PC-3 (cell line): ENCODE data around the gene NPAS1. TPM values are rescaled to one million over a fixed set of nuclear protein-coding genes. Genes with fewer than 3 reads are reported as not detected.

Experiments used
- ATAC-seq: fragments of 200-7000 bp; cut with Tn5 transposase; 2 replicates; pipeline ENCODE4 v1.9.1; 2020; ENCODE audit warnings: mild to moderate bottlenecking, moderate library complexity
- BruUV-seq: library from RNA; stranded (reverse); fragments of 400-500 nt; replicated peaks from 2 replicates; lab custom pipeline; 2021; lab: Mats Ljungman, UMichigan
- CTCF ChIA-PET: fragments of 300-600 bp; sonication (Branson Sonifier 250); formaldehyde crosslinking; loops from one replicate; lab custom pipeline; 2022; ENCODE audit warnings: antibody characterized with exemption; lab: Charles Lee
- POLR2A ChIA-PET: fragments of 300-600 bp; sonication (Branson Sonifier 250); formaldehyde crosslinking; loops from one replicate; lab custom pipeline; 2022; ENCODE audit warnings: antibody characterized with exemption; ENCODE audit not compliant: unreplicated experiment; lab: Charles Lee
- DNase-seq: peaks from one replicate; pipeline ENCODE4 v3.0.0-alpha.2; 2015
- H2AFZ ChIP-seq: fragments of 300-600 bp; sonication (generic); 2 replicates; pipeline ENCODE4 v1.6.0; 2016; ENCODE audit warnings: antibody characterized with exemption, low read length
- H3F3A ChIP-seq: fragments of 300-600 bp; sonication (generic); one replicate; pipeline ENCODE4 v1.6.0; 2017; ENCODE audit warnings: antibody characterized with exemption, low read length, control low read depth, mild to moderate bottlenecking; ENCODE audit not compliant: unreplicated experiment
- H3K27ac ChIP-seq: fragments of 300-600 bp; sonication (generic); 2 replicates; pipeline ENCODE4 v1.5.1; 2016; ENCODE audit warnings: mild to moderate bottlenecking, low read length
- H3K27me3 ChIP-seq: fragments of 300-600 bp; sonication (generic); 2 replicates; pipeline ENCODE4 v1.6.1; 2016; ENCODE audit warnings: low read length, mixed read lengths
- H3K36me3 ChIP-seq: fragments of 300-600 bp; sonication (generic); 2 replicates; pipeline ENCODE4 v1.6.1; 2016; ENCODE audit warnings: low read depth, mixed run types, low read length, mixed read lengths
- H3K4me1 ChIP-seq: fragments of 300-600 bp; sonication (generic); 2 replicates; pipeline ENCODE4 v1.5.1; 2016; ENCODE audit warnings: low read length; ENCODE audit not compliant: insufficient read depth
- H3K4me2 ChIP-seq: fragments of 300-600 bp; sonication (generic); 2 replicates; pipeline ENCODE4 v1.6.0; 2016; ENCODE audit warnings: low read length
- H3K4me3 ChIP-seq: fragments of 300-600 bp; sonication (generic); 2 replicates; pipeline ENCODE4 v1.5.1; 2016; ENCODE audit warnings: mild to moderate bottlenecking, low read length, mixed read lengths
- H3K79me2 ChIP-seq: fragments of 300-600 bp; sonication (generic); 2 replicates; pipeline ENCODE4 v1.6.1; 2017; ENCODE audit warnings: low read length, mixed read lengths
- H3K9ac ChIP-seq: fragments of 300-600 bp; sonication (generic); 2 replicates; pipeline ENCODE4 v1.6.0; 2016; ENCODE audit warnings: mild to moderate bottlenecking, low read length
- H3K9me2 ChIP-seq: fragments of 300-600 bp; sonication (generic); replicated peaks from 2 replicates; pipeline ENCODE4 v1.6.1; 2016; ENCODE audit warnings: mixed run types, low read length, mixed read lengths
- H3K9me3 ChIP-seq: fragments of 300-600 bp; sonication (generic); 2 replicates; pipeline ENCODE4 v1.6.1; 2016; ENCODE audit warnings: low read length, mixed read lengths
- H4K20me1 ChIP-seq: fragments of 300-600 bp; sonication (generic); 2 replicates; pipeline ENCODE4 v1.6.1; 2016; ENCODE audit warnings: low read length, mixed read lengths
- EZH2 ChIP-seq: fragments of 300-600 bp; sonication (generic); IDR thresholded peaks from one replicate; pipeline ENCODE4 v1.6.1; 2017; ENCODE audit warnings: antibody characterized with exemption, mild to moderate bottlenecking, low read length; ENCODE audit not compliant: unreplicated experiment
- EZH2phosphoT487 ChIP-seq: fragments of 300-600 bp; sonication (generic); IDR thresholded peaks from 2 replicates; pipeline ENCODE4 v1.6.1; 2018; ENCODE audit warnings: mild to moderate bottlenecking, antibody characterized with exemption, low read length, borderline replicate concordance
- intact Hi-C: fragments of 100-400 bp; cut with micrococcal nuclease; formaldehyde crosslinking; loops from 2 replicates; pipeline ENCODE4 v1.9.0; 2023
- total RNA-seq: library from RNA; depleted of rRNA; stranded (reverse); fragments of >200 nt; gene quantifications from 2 replicates; pipeline ENCODE4 v1.2.3, GENCODE V29; 2014
- TF ChIP-seq, protein P1 (sequence below): fragments of 300-600 bp; sonication (generic); conservative IDR thresholded peaks from 2 replicates; pipeline ENCODE4 v1.5.1; 2017; ENCODE audit warnings: antibody characterized with exemption, low read depth, mild to moderate bottlenecking, low read length

Gene NPAS1
- total RNA-seq, 1 experiment from 2014 or later = 1.6 TPM

DNA sequence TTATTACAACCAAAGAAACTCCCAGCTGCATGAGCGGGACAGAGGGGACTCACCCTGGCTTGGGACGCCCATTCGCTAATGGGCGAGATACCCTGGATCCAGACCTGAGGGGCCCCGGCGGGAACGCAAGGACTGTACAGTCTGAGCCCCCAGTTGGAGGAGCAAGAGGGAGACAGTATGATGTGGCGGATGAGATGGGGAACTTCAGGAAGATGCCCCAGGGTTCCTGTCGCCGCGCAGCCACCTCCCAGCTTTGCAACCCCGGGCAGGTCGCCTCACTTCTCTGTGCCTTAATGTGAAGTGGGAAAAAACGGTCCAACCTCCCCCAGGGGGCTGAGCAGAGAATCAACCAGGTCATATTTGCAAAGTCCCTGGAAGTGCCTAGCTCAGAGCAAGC, 2.5 kb downstream of the NPAS1 start:
- Histone ChIP-seq H3K4me3 (no peak overlapping the region), H3K36me3 (no peaks in the 10 kb centered on the region), H3K9me2 (no peaks in the 10 kb centered on the region), H4K20me1 (no peaks in the 10 kb centered on the region), H3K27me3 (peaks cover 35% of the 10 kb centered on the region), H3K9ac (no peak overlapping the region), H3K79me2 (no peaks in the 10 kb centered on the region), H2AFZ (no peak overlapping the region), H3F3A (no peaks in the 10 kb centered on the region), H3K4me1 (peaks cover 9% of the 10 kb centered on the region; the same call in 1 of the 2 replicates), H3K27ac (no peak overlapping the region), H3K9me3 (no peaks in the 10 kb centered on the region), H3K4me2 (no peak overlapping the region)
- CTCF ChIA-PET = no interaction called here
- no TSS peak for BruUV-seq
- no peak for DNase-seq
- ATAC-seq = no peak
- no peak for TF ChIP-seq EZH2
- TF ChIP-seq, protein P1, sequence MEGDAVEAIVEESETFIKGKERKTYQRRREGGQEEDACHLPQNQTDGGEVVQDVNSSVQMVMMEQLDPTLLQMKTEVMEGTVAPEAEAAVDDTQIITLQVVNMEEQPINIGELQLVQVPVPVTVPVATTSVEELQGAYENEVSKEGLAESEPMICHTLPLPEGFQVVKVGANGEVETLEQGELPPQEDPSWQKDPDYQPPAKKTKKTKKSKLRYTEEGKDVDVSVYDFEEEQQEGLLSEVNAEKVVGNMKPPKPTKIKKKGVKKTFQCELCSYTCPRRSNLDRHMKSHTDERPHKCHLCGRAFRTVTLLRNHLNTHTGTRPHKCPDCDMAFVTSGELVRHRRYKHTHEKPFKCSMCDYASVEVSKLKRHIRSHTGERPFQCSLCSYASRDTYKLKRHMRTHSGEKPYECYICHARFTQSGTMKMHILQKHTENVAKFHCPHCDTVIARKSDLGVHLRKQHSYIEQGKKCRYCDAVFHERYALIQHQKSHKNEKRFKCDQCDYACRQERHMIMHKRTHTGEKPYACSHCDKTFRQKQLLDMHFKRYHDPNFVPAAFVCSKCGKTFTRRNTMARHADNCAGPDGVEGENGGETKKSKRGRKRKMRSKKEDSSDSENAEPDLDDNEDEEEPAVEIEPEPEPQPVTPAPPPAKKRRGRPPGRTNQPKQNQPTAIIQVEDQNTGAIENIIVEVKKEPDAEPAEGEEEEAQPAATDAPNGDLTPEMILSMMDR = no peak
- TF ChIP-seq EZH2phosphoT487 = no peak
- intact Hi-C loops = no loop called here
- POLR2A ChIA-PET = no interaction called here

DNA sequence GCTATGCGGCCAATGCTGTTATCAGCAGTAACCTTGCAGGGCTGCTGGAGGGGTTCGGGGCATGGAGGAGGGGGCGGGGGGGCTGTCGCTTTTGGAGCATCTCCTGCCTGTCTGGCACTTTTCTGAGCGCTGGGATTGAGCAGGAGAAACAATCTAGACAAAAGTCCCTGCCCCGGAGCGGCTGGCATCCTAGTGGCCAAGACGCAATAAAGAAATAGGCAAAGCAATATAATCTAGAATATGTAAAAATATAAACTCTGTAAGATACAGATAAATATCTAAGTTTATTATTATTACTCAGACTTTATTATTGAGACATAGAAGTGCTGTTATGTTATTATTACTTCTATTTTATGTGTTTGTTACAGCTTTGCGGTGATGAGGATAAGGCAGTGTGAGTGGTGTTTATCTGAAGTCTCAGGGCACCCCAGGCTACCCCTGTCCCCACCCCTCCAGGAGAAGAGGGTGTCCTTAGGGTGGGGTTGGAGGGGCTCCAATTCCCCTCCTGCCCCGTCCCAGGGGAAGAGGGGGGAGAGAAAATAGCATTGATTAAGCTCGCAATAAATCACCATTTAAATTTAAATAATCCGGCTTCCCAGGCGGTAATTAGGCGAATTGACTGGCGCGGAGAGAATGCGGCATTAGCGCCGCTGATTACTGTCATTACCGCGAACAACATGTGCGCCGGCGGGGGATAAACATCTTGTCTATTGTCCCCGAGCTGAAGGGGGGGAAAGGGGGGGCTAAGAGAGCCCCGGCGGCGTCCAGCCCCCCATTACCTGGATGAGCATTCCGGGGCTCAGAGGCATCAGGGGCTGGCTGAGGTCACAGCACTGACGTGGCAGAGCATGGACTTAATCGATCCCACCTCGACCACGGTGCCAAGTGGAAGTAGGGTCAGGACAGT, 3.2 kb downstream of the NPAS1 start:
- peak; percentile 63 for TF ChIP-seq EZH2
- TF ChIP-seq, protein P1 = no peak
- TF ChIP-seq EZH2phosphoT487 = 0 out of 2 replicates have a peak, but pooled peaks have one; percentile 23
- Histone ChIP-seq H3K4me3 (no peak overlapping the region), H4K20me1 (no peaks in the 10 kb centered on the region), H3K27me3 (peaks cover 39% of the 10 kb centered on the region), H3K27ac (no peak overlapping the region), H3K9ac (no peak overlapping the region), H3K9me3 (no peaks in the 10 kb centered on the region), H3K4me2 (peak overlapping the region; percentile 53), H2AFZ (no peak overlapping the region), H3K4me1 (peaks cover 9% of the 10 kb centered on the region; the same call in 1 of the 2 replicates), H3K79me2 (no peaks in the 10 kb centered on the region), H3F3A (no peaks in the 10 kb centered on the region), H3K36me3 (no peaks in the 10 kb centered on the region), H3K9me2 (no peaks in the 10 kb centered on the region)
- DNase-seq = no peak
- ChIA-PET CTCF (no interaction called here), POLR2A (no interaction called here)
- intact Hi-C loops = no loop called here
- BruUV-seq = no TSS peak
- ATAC-seq = no peak

DNA sequence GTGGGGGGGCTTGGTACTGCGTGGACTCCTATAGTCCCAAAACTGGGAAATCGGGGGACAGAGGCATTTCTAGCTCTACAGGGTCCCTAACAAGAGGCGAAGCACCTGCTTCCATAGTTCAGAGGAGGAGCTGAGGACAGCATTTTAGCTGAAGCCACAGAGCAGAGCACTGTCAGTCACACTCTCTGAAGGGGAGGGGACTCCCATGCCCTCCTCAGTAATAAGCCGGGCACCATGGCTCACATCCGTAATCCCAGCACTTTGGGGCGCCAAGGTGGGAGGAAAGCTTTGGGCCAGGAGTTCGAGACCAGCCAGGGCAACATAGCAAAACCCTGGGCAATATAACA, 3.8 kb downstream of the NPAS1 start:
- H3K9me3 ChIP-seq = no peaks in the 10 kb centered on the region
- peaks cover 45% of the 10 kb centered on the region for H3K27me3 ChIP-seq
- H3K4me3 ChIP-seq = no peak overlapping the region
- H3K79me2 ChIP-seq = no peaks in the 10 kb centered on the region
- no TSS peak for BruUV-seq
- no peak overlapping the region for H3K9ac ChIP-seq
- H4K20me1 ChIP-seq = no peaks in the 10 kb centered on the region
- no peaks in the 10 kb centered on the region for H3K36me3 ChIP-seq
- POLR2A ChIA-PET = no interaction called here
- CTCF ChIA-PET = no interaction called here
- ATAC-seq (no peak), DNase-seq (no peak)
- TF ChIP-seq, protein P1 = no peak
- no peak for TF ChIP-seq EZH2
- no peak for TF ChIP-seq EZH2phosphoT487
- no peak overlapping the region for H3K27ac ChIP-seq
- no peaks in the 10 kb centered on the region for H3K9me2 ChIP-seq
- H2AFZ ChIP-seq = no peak overlapping the region
- intact Hi-C loops = no loop called here
- H3K4me2 ChIP-seq = peak overlapping the region; percentile 53
- H3F3A ChIP-seq = no peaks in the 10 kb centered on the region
- peaks cover 9% of the 10 kb centered on the region; the same call in 1 of the 2 replicates for H3K4me1 ChIP-seq
